SK-N-SH treated with all-trans-retinoic acid at 6 μM for 48 hours (cell line): ENCODE measurements around the gene NMUR1.

Experiments
- ATAC-seq: fragments of 200-7000 bp; cut with Tn5 transposase; 3 replicates; pipeline ENCODE4 v1.9.1; 2020; ENCODE audit warnings: mild to moderate bottlenecking, moderate library complexity
- CREB5 ChIP-seq: fragments of 250-450 bp; sonication (Bioruptor Pico); IDR thresholded peaks from 2 replicates; pipeline ENCODE4 v1.5.1; 2020; ENCODE audit warnings: low read depth, mild to moderate bottlenecking, moderate library complexity
- CSDC2 ChIP-seq: fragments of 250-450 bp; sonication (Bioruptor Pico); IDR thresholded peaks from 2 replicates; pipeline ENCODE4 v1.5.0; 2020; ENCODE audit warnings: mild to moderate bottlenecking, moderate library complexity
- CSRNP3 ChIP-seq: fragments of 250-450 bp; sonication (Bioruptor Pico); IDR thresholded peaks from 2 replicates; pipeline ENCODE4 v1.5.1; 2021; ENCODE audit warnings: mild to moderate bottlenecking, moderate library complexity
- ESRRG ChIP-seq: fragments of 250-450 bp; sonication (Bioruptor Pico); IDR thresholded peaks from 2 replicates; pipeline ENCODE4 v1.6.1; 2021; ENCODE audit warnings: mild to moderate bottlenecking
- GLIS3 ChIP-seq: fragments of 250-450 bp; sonication (Bioruptor Pico); IDR thresholded peaks from 2 replicates; pipeline ENCODE4 v1.5.0; 2020; ENCODE audit warnings: mild to moderate bottlenecking, moderate library complexity
- ISL1 ChIP-seq: fragments of 250-450 bp; sonication (Bioruptor Pico); IDR thresholded peaks from 2 replicates; pipeline ENCODE4 v2.1.2; 2022; ENCODE audit warnings: mild to moderate bottlenecking, moderate library complexity
- OSR1 ChIP-seq: fragments of 250-450 bp; sonication (Bioruptor Pico); IDR thresholded peaks from 2 replicates; pipeline ENCODE4 v1.8.0; 2022; ENCODE audit warnings: moderate library complexity, mild to moderate bottlenecking, inconsistent platforms
- PPARA ChIP-seq: fragments of 250-450 bp; sonication (Bioruptor Pico); IDR thresholded peaks from 2 replicates; pipeline ENCODE4 v1.5.0; 2020; ENCODE audit warnings: mild to moderate bottlenecking, borderline replicate concordance
- RARB ChIP-seq: fragments of 250-450 bp; sonication (Bioruptor Pico); IDR thresholded peaks from 2 replicates; pipeline ENCODE4 v1.8.0; 2021; ENCODE audit warnings: mild to moderate bottlenecking, moderate library complexity
- SNAI2 ChIP-seq: fragments of 250-450 bp; sonication (Bioruptor Pico); IDR thresholded peaks from 2 replicates; pipeline ENCODE4 v1.5.0; 2020; ENCODE audit warnings: mild to moderate bottlenecking, moderate library complexity
- TCF4 ChIP-seq: fragments of 250-450 bp; sonication (Bioruptor Pico); IDR thresholded peaks from 2 replicates; pipeline ENCODE4 v1.8.0; 2021; ENCODE audit warnings: mild to moderate bottlenecking, moderate library complexity, borderline replicate concordance
- TOX ChIP-seq: fragments of 250-450 bp; sonication (Bioruptor Pico); IDR thresholded peaks from 2 replicates; pipeline ENCODE4 v1.8.0; 2021; ENCODE audit warnings: mild to moderate bottlenecking, moderate library complexity, borderline replicate concordance
- ZC3H10 ChIP-seq: fragments of 250-450 bp; sonication (Bioruptor Pico); IDR thresholded peaks from 2 replicates; pipeline ENCODE4 v1.5.1; 2021; ENCODE audit warnings: mild to moderate bottlenecking, moderate library complexity
- ZFP3 ChIP-seq: fragments of 250-450 bp; sonication (Bioruptor Pico); IDR thresholded peaks from 2 replicates; pipeline ENCODE4 v1.5.0; 2020; ENCODE audit warnings: mild to moderate bottlenecking, moderate library complexity
- ZFP30 ChIP-seq: fragments of 450-650 bp; formaldehyde crosslinking; IDR thresholded peaks from 2 replicates; pipeline ENCODE4 v1.5.0; 2022; ENCODE audit warnings: mild to moderate bottlenecking, moderate library complexity
- ZNF565 ChIP-seq: fragments of 450-650 bp; formaldehyde crosslinking; conservative IDR thresholded peaks from 2 replicates; pipeline ENCODE4 v1.5.0; 2020; ENCODE audit warnings: low read depth, mild to moderate bottlenecking, moderate library complexity
- ZNF70 ChIP-seq: fragments of 450-650 bp; formaldehyde crosslinking; IDR thresholded peaks from 2 replicates; pipeline ENCODE4 v1.5.0; 2020; ENCODE audit warnings: mild to moderate bottlenecking, moderate library complexity
- ZNF8 ChIP-seq: fragments of 450-650 bp; formaldehyde crosslinking; IDR thresholded peaks from 2 replicates; pipeline ENCODE4 v1.5.0; 2020; ENCODE audit warnings: mild to moderate bottlenecking, moderate library complexity
- TF ChIP-seq, protein P1 (sequence below): fragments of 250-450 bp; sonication (Bioruptor Pico); IDR thresholded peaks from 2 replicates; pipeline ENCODE4 v1.8.0; 2021; ENCODE audit warnings: low read depth, mild to moderate bottlenecking, moderate library complexity, borderline replicate concordance
- TF ChIP-seq, protein P2 (sequence below): fragments of 250-450 bp; sonication (Bioruptor Pico); IDR thresholded peaks from 2 replicates; pipeline ENCODE4 v1.8.0; 2020; ENCODE audit warnings: mild to moderate bottlenecking, moderate library complexity, borderline replicate concordance
- TF ChIP-seq, protein P3 (sequence below): fragments of 250-450 bp; sonication (Bioruptor Pico); IDR thresholded peaks from 2 replicates; pipeline ENCODE4 v1.5.0; 2020; ENCODE audit warnings: mild to moderate bottlenecking, moderate library complexity

NMUR1 gene

GRCh38 chr2:231494669-231495068, 35.6 kb downstream of the NMUR1 start:
- no peak for ATAC-seq
- TF ChIP-seq ESRRG (CRISPR knock-in tag) (no peak), ISL1 (CRISPR knock-in tag) (no peak), CREB5 (CRISPR knock-in tag) (no peak), ZNF8 (CRISPR knock-in tag) (no peak), ZNF70 (CRISPR knock-in tag) (no peak), CSDC2 (CRISPR knock-in tag) (no peak), SNAI2 (CRISPR knock-in tag) (no peak), TCF4 (CRISPR knock-in tag) (no peak), ZFP30 (CRISPR knock-in tag) (no peak), RARB (CRISPR knock-in tag) (no peak), TOX (CRISPR knock-in tag) (no peak), CSRNP3 (no peak), ZNF565 (no peak), OSR1 (CRISPR knock-in tag) (no peak)
- TF ChIP-seq, protein P1, sequence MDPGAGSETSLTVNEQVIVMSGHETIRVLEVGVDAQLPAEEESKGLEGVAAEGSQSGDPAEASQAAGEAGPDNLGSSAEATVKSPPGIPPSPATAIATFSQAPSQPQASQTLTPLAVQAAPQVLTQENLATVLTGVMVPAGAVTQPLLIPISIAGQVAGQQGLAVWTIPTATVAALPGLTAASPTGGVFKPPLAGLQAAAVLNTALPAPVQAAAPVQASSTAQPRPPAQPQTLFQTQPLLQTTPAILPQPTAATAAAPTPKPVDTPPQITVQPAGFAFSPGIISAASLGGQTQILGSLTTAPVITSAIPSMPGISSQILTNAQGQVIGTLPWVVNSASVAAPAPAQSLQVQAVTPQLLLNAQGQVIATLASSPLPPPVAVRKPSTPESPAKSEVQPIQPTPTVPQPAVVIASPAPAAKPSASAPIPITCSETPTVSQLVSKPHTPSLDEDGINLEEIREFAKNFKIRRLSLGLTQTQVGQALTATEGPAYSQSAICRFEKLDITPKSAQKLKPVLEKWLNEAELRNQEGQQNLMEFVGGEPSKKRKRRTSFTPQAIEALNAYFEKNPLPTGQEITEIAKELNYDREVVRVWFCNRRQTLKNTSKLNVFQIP = no peak
- TF ChIP-seq, protein P2, sequence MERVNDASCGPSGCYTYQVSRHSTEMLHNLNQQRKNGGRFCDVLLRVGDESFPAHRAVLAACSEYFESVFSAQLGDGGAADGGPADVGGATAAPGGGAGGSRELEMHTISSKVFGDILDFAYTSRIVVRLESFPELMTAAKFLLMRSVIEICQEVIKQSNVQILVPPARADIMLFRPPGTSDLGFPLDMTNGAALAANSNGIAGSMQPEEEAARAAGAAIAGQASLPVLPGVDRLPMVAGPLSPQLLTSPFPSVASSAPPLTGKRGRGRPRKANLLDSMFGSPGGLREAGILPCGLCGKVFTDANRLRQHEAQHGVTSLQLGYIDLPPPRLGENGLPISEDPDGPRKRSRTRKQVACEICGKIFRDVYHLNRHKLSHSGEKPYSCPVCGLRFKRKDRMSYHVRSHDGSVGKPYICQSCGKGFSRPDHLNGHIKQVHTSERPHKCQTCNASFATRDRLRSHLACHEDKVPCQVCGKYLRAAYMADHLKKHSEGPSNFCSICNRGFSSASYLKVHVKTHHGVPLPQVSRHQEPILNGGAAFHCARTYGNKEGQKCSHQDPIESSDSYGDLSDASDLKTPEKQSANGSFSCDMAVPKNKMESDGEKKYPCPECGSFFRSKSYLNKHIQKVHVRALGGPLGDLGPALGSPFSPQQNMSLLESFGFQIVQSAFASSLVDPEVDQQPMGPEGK (CRISPR knock-in tag) = no peak

DNA sequence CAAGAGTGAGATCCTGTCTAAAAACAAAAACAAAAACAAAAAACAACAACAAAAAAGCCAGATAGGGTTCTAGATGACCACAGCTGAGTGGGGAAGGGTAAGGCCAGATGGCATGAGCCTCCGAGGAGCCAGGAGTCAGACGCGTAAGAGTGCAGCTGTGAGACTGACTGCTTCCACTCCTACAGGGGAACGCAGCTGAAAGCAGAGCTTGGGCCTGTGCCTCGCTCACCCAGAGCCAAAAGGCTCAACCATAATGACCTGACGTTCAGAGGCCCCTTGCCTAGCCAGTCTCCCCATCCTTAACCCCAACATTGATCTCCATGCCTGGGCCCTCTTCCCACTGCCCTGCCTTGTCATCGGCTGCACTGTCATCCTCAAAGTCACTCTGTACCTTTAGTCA, 39.4 kb downstream of the NMUR1 start:
- no peak for ATAC-seq
- TF ChIP-seq RARB (CRISPR knock-in tag) (no peak), ZNF565 (no peak), ESRRG (CRISPR knock-in tag) (no peak), ZFP3 (CRISPR knock-in tag) (no peak), TCF4 (CRISPR knock-in tag) (no peak), GLIS3 (CRISPR knock-in tag) (no peak), PPARA (no peak), ZC3H10 (CRISPR knock-in tag) (no peak), TOX (CRISPR knock-in tag) (no peak), SNAI2 (CRISPR knock-in tag) (no peak)
- TF ChIP-seq, protein P3, sequence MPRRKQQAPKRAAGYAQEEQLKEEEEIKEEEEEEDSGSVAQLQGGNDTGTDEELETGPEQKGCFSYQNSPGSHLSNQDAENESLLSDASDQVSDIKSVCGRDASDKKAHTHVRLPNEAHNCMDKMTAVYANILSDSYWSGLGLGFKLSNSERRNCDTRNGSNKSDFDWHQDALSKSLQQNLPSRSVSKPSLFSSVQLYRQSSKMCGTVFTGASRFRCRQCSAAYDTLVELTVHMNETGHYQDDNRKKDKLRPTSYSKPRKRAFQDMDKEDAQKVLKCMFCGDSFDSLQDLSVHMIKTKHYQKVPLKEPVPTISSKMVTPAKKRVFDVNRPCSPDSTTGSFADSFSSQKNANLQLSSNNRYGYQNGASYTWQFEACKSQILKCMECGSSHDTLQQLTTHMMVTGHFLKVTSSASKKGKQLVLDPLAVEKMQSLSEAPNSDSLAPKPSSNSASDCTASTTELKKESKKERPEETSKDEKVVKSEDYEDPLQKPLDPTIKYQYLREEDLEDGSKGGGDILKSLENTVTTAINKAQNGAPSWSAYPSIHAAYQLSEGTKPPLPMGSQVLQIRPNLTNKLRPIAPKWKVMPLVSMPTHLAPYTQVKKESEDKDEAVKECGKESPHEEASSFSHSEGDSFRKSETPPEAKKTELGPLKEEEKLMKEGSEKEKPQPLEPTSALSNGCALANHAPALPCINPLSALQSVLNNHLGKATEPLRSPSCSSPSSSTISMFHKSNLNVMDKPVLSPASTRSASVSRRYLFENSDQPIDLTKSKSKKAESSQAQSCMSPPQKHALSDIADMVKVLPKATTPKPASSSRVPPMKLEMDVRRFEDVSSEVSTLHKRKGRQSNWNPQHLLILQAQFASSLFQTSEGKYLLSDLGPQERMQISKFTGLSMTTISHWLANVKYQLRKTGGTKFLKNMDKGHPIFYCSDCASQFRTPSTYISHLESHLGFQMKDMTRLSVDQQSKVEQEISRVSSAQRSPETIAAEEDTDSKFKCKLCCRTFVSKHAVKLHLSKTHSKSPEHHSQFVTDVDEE (CRISPR knock-in tag) = no peak
- TF ChIP-seq, all 23 proteins: peak for 0

- ATAC-seq = no peak
- TF ChIP-seq SNAI2 (CRISPR knock-in tag) = no peak
- no peak for TF ChIP-seq OSR1 (CRISPR knock-in tag)
- no peak for TF ChIP-seq TCF4 (CRISPR knock-in tag)
- TF ChIP-seq ZNF8 (CRISPR knock-in tag) = no peak
- TF ChIP-seq, protein P1 = no peak
- TF ChIP-seq PPARA = no peak
- TF ChIP-seq, protein P3 (CRISPR knock-in tag) = no peak
- TF ChIP-seq, protein P2 (CRISPR knock-in tag) = no peak
- TF ChIP-seq ISL1 (CRISPR knock-in tag) = no peak
- no peak for TF ChIP-seq ZNF565
- TF ChIP-seq CSDC2 (CRISPR knock-in tag) = no peak
Measured at GRCh38 chr2:231489990-231490389, 40.3 kb downstream of the NMUR1 start.
